RPMI7951 (cell line): ENCODE data around the gene AFAP1. TPM values are rescaled to one million over a fixed set of nuclear protein-coding genes. Genes with fewer than 3 reads are reported as not detected.
A peak's percentile ranks its signal among the peaks of the same experiment; 100 is the strongest.

Experiments
- DNase-seq: peaks from one replicate; pipeline ENCODE4 v3.0.0-alpha.2; 2012; ENCODE audit warnings: low read depth
- total RNA-seq: library from RNA; depleted of rRNA; stranded (reverse); fragments of >200 nt; shearing (Covaris generic); gene quantifications from 2 replicates; pipeline ENCODE4 v1.2.3, GENCODE V29; 2014

AFAP1 gene
- total RNA-seq, 1 experiment from 2014 or later: 31.4 TPM

GRCh38 chr4:7843831-7844593 lies 95.6 kb downstream of the AFAP1 start:
- DNase-seq: peak; percentile 86

- DNase-seq: peak; percentile 99
These were observed 97.0 kb downstream of the AFAP1 start for GRCh38 chr4:7842384-7843279.

GRCh38 chr4:7841894-7842293 lies 97.8 kb downstream of the AFAP1 start:
- DNase-seq: no peak

GRCh38 chr4:7841071-7841470 lies 98.6 kb downstream of the AFAP1 start:
- no peak for DNase-seq

- no peak for DNase-seq
These were observed 99.8 kb downstream of the AFAP1 start for GRCh38 chr4:7839856-7840255.

- no peak for DNase-seq
These were observed 101.4 kb downstream of the AFAP1 start for GRCh38 chr4:7838136-7838782.

GRCh38 chr4:7837597-7838135 lies 102.0 kb downstream of the AFAP1 start:
- no peak for DNase-seq

GRCh38 chr4:7831858-7832730 lies 107.6 kb downstream of the AFAP1 start:
- no peak for DNase-seq

GRCh38 chr4:7831330-7831729 lies 108.3 kb downstream of the AFAP1 start:
- DNase-seq: peak; percentile 83

GRCh38 chr4:7830747-7831146 lies 108.9 kb downstream of the AFAP1 start:
- no peak for DNase-seq

- no peak for DNase-seq
These were observed 109.7 kb downstream of the AFAP1 start for GRCh38 chr4:7829652-7830580.

GRCh38 chr4:7828793-7829301 lies 110.8 kb downstream of the AFAP1 start:
- DNase-seq: peak; percentile 56

- DNase-seq: peak; percentile 99
These were observed 111.5 kb downstream of the AFAP1 start for GRCh38 chr4:7828011-7828720.

- no peak for DNase-seq
These were observed 112.1 kb downstream of the AFAP1 start for GRCh38 chr4:7827566-7827965.

GRCh38 chr4:7826909-7827306 lies 112.8 kb downstream of the AFAP1 start:
- no peak for DNase-seq

- no peak for DNase-seq
These were observed 113.3 kb downstream of the AFAP1 start for GRCh38 chr4:7826176-7826908.

- DNase-seq: no peak
These were observed 115.4 kb downstream of the AFAP1 start for GRCh38 chr4:7824218-7824617.

GRCh38 chr4:7823416-7823824 lies 116.2 kb downstream of the AFAP1 start:
- no peak for DNase-seq
